NCI-H226 (cell line): ENCODE results near the gene NME9.
"Not testable (repeated sequence)": the region's sequence is repeated elsewhere in the genome, so short reads cannot be mapped to it uniquely, and the experiment has no call there.

Source experiments
- DNase-seq: peaks from one replicate; pipeline ENCODE4 v3.0.0-alpha.2; 2015

The NME9 gene, protein sequence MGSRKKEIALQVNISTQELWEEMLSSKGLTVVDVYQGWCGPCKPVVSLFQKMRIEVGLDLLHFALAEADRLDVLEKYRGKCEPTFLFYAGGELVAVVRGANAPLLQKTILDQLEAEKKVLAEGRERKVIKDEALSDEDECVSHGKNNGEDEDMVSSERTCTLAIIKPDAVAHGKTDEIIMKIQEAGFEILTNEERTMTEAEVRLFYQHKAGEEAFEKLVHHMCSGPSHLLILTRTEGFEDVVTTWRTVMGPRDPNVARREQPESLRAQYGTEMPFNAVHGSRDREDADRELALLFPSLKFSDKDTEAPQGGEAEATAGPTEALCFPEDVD

DNA sequence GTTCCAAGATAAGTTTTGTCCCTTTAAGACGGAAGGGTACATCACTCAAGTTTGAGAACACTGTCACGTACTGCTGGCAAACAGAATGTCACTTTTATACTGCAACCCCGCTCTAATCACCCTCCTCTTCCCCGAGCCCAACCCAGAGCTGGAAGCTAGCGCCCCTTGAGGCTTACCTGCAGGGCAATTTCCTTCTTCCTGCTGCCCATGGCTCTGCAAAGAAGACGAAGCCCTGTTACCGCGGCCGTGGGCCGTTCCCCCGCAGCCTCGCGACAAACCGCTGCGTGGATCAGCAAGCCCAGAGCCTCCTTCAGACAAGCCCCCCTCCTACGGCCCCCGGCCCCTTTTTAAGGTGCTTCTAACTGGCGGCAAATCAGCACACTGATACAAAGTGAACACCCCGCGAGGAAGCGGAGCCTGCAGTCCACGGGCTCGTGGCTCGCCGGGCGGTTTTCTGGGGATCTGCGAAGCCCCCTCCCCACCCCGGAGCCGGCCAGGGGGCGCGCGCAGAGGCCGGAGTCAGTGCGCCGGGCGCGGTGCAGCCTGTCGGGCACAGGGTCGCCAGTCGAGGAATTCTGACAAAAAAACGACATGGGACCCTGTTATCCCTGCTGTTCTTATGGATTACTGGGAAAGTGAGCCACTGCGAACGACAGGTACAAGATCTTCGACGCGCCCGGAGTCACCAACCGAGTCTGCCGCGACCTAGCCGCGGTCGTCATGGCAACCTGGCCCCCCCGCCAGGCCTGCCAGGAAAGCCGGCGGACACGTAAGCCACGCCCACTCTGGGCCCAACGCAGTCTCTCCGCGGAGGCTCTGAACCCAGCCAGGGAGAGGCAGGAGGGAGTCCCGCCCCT lies at the start of gene NME9:
Gene NME9 (minus strand): TSS at position 725 of the 857 bp plus-strand sequence. CDS start 516 bp downstream, at position 209.
- peak; percentile 83 for DNase-seq

DNA sequence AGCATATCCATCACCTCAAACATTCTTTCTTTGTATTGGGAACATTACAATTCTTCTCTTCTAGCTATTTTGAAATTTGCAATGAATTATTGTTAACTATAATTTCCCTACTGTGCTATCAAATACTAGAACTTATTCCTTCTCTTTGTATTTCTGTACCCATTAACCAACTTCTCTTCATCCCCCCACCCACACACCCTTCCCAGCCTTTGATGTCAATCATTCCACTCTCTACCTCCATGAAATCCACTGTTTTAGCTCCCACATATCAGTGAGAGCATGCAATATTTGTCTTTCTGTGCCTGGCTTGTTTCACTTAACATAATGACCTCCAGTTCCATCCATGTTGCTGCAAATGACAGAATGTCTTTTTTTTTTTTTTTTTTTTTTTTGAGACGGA lies 49.3 kb upstream of the NME9 start:
- DNase-seq = no peak

DNA sequence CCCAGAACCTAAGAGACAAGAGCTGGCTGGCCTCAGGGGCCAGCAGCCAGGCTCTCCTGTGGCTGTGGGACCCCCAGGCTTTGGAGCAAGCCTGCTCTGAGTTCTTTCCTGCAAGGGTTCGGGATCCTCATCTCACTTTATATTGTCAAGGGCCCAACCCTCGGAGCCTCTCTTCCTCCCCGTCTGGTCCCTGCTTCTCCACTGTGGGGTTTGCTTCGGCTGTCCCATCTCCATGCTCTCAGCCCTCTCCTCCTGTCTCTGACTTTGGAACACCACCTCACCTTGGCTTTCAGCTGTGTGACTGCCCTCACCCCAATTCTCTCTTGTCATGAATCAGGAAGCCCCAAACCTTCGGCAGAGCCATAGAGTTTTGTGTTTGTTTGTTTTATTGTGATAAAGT lies 48.7 kb upstream of the NME9 start:
- no peak for DNase-seq

DNA sequence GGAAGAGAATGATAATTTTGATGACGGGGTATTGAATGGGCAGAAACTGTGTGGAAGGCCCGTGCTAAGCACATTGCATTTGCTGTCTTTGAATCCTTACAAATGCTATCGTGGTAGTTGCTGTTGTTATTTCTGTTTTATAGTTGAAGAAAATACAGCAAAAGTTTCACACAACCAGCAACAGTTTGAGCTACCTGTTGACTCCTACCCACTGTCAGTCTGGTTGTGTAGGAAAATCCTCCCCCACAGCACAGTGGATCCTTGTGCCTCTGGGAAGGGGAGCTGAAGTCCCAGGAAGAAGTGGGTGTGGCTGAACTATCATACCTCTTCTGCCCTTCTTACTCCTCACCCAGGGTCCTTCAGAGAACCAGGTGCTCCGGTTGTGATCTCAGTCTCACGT lies 48.2 kb upstream of the NME9 start:
- DNase-seq = no peak

DNA sequence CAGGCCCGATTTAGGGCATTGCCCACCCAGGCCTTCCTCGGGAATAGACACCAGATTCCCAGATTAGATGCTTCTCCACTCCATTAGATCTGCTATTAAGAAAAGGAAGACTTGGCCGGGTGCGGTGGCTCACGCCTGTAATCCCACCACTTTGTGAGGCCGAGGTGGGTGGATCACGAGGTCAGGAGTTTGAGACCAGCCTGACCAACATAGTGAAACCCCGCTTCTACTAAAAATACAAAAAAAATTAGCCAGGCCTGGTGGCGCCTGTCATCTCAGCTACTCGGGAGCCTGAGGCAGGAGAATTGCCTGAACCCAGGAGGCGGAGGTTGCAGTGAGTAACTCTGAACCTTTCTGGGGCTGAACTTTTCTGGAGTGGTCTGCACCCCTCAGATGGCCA lies 47.6 kb upstream of the NME9 start:
- not testable (repeated sequence) for DNase-seq

DNA sequence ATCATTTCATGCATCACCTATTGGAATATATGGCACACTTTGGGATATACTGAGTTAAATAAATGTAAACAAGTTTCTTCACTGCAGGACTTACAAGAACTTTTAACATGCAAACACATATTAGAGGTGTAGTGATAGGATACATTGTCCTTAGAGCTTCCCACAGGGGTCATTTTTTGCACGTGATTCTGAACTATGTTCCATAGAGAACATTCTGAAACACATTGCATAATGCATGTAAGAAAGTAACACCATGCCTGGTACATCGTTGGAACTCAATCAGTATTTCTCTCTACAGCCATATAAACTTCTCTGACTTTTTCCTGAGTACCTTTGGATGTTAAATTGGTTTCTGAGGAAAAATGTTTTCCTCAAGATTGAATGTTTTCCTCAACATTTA lies 47.0 kb upstream of the NME9 start:
- no peak for DNase-seq

DNA sequence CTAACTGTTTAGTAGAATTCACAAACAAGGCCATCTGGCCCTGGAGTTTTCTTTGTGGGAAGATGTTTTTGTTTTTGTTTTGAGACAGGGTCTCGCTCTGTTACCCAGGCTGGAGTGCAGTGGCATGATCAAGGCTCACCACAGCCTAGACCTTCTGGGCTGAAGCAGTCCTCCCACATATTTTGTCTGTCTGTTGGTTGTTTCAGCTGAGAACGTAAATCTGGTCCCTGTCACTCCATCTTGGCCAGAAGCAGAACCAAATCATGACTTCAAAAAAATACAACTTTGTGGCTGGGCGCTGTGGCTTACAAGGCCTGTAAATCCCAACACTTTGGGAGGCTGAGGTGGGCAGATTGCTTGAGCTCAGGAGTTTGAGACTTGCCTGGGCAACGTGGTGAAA lies 45.8 kb upstream of the NME9 start:
- DNase-seq = no peak

DNA sequence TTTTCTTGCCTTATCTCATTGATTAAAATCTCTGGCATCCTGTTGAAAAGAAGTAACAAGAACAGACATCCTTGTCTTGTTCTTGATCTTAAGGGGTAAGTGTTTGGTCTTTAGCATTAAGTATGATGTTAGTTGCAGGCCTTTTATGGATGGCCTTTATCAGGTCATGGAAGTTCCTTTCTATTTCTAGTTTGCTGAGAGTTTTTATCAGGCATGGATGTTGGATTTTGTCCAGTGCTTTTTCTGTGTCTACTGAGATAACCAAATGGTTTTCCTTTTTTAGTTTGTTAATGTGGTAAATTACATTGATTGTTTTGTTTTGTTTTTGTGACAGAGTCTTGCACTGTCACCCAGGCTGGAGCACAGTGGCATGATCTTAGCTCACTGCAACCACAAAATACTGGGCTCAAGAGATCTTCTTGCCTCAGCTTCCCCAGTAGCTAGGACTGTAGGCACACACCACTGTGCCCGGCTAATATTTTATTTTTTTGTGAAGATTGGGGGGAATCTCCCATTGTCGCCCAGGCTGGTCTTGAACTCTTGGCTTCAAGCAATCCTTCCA lies 45.0 kb upstream of the NME9 start:
- DNase-seq = no peak

DNA sequence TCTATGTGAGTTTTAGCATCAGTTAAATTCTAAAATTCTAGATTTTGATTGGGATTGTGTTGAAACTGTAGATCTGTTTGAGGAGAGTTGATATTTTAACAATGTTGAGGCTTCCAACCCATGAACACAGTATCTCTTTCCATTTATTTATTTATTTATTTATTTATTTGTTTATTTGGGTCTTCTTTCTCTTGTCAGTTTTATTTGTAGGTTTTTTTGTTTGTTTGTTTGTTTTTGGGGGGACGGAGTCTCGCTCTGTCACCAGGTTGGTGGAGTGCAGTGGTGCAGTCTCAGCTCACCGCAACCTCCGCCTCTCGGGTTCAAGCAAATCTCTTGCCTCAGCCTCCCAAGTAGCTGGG lies 44.1 kb upstream of the NME9 start:
- no peak for DNase-seq

DNA sequence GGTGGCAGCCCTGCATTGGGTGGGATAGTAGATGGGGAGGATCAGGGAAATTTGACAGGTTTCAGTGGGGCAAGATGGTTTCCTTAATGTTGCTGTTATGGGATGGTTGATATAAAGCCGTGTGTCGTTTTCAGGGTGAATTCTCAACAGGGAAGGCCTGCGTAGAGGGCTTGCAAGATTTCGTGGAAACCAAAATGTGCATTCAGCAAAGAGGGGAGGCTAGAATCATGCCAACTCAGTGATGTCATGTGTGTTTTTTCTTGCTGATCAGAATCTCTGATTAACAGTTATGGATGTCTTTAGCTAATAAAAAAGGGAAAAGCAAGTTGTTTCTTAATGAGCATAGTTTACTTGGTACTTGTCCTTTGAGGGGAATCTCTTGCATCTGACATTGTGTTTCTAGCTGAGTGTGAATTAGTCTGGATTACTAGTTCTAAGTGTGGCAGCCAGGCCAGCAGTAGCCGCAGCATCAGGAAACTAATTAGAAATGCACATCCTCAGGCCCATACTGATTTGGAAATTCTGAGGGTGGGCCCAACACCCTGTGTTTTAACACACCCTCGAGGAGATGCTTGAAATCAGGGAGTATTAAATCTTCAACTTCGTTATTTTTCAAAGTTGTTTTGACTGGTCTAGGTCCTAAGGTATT lies 43.6 kb upstream of the NME9 start:
- no peak for DNase-seq

DNA sequence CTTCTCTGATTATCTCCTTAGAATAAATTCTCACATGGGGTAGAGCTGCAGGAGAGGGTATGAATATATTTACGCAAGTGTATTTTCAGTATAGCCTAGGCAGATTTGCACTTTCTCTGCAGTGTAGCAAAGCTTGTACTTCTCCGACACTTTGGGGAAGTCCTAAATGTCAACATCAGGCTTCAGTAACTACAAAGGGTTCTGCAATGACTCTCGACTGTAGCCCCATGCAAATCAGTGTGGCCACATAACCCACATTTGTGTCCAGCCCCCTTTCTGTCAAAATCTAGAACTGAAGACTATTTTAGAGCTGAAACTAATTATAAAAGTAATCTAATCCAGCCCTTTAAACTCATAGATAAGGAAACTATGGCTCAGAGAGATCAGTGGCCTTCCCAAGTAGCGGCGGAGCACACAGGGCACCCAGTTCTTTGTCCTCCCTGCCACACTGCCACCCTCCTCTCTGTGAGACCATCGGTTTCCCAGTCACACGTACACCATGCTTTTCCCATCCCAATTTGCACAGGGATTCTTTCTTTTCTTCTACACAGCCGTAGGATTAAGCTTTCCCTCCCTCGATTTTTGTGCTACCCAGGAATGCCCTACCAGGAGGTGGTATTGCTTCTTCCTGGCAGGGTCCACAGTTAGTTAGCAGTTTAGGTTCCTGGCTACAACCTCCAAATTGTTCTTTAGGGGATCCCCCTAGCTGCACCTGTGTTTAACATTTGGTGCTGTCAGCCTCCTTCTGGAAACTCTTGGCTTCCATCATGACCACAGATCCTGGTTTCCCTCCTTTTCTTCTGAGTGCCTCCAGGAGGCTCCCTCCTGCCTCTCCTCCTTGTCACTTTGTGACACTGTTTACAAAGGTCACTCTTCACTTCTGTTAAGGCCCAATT lies 41.7 kb upstream of the NME9 start:
- no peak for DNase-seq

DNA sequence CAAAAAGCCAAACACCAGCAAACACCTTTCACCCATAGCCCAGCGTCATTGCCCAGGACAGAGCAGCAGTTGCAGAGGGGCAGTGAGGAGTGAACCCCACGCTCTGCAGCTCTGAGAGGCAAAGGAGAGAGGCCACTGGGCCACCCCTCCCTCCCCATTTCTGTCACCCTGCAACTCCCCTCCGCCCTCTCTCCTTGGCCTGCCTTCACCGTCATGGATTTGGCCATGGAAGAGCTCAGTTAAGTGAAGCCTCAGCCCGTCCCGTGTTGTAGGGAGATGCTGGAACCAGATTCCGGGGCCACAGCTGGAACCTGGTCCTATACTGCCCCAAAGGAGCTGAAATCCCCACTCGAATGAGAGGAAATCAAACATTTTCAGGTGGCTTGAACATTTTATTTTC lies 40.7 kb upstream of the NME9 start:
- no peak for DNase-seq

DNA sequence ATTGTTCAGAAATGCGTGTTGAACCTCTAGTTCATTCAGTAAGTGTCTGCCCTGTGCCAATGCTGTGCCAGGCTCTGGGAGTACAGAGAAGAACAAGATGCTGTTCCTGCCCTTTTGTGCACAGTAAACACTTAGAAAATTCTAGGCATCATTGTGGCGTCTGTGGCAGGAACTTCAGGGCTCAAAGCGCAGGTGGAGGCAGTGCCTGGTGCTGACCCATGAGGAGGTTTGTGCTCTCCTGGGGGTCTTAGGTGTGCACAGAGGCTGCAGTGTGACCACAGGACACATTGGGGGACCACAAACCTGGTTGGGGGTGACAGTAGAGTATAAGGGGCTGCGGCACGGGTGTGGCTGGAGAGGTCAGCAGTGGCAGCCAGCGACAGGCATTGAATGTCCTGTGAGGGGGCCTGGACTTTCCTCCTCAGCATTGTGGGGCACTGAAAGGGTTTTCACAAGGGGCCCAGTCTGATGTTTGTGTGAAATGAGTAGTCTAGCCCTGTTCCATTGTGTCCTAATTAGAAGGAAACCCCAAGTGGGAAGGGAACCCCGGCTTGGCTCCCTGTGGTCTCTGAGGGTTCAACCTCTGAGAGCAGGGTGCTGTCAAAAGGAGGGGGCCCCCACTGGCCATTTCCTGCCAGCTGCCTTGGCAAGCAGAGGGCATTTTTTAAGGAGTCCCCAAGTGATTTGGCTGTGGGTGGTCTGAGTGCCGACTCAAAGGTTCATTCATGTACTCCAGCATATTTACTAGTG lies 39.7 kb upstream of the NME9 start:
- no peak for DNase-seq

DNA sequence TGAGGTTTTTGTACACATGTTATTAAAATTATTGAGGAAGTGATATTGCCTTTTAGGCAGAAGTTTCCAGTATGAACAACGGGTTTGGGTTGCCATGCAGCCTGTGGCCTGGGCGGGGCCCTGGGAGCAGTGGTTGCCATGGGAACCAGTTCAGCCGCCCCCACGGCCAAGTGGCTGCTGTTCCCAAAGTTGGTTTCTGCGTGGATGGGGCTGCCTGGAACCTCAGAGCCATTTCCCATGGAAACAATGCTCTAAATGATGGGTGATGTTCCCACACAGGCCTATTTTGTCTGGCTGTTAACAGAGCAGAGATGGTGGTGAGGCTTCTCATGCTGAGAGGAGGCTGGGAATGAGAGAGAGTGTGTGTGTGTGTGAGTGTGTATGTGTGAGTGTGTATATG lies 38.3 kb upstream of the NME9 start:
- DNase-seq = no peak

DNA sequence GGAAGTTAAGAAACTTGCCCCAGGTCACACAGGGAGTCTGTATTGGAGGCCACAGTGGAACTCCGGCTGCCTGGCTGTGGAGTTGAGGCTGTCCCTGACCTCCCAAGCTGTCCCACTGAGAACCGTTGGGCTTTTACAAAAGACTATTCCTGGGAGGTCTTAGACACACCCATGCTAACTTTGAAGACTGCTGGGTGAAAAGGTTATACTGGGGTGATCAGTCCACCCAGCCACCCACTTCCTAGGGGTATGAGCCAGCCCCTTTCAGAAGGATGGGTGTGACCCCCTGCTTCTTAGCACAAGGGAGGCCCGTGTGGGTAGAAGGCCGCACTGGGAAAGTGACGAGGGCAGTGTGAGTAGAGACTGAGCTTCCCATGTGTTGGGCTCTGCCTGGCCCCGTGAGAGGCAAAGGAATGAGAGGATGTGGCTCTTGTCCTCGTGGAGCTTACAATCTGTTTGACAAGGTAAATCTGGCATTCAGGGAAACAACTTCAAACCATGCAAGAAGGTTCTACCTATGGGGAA lies 37.7 kb upstream of the NME9 start:
- no peak for DNase-seq

DNA sequence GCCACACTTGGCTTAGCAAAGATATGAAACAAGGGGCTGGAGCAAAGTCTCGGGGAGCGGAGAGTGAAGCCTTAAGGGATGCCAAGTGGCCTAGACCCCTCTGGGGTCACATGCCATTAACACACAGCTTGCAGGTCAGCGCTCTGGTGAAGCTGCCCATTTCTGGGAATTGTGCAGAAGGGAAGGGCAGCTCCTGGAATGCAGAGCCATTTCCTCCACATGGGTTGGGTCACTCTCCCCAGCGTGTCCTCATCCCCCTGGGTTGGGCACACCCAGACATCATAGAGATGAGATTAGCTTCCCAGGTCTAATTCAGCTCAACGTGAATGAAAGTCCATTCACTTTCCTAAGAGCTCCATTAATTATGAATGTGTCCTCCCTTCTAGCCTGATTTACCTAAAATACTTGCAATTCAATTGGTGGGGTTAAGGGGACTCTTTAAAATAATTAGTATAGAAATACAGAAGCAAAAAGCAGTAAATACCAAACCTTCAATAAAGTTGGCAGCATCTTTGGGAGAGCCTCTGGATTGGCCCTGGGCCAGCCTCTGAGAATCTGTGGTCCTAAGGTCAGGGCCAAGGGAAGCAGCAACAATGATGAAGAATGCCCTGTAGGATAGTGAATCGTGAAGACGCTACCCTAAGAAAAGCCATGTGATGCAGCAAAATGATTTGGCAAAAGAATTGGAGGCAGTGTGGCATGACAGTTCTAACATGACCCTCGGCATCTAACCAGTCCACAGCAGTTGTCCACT lies 36.5 kb upstream of the NME9 start:
- DNase-seq = no peak

DNA sequence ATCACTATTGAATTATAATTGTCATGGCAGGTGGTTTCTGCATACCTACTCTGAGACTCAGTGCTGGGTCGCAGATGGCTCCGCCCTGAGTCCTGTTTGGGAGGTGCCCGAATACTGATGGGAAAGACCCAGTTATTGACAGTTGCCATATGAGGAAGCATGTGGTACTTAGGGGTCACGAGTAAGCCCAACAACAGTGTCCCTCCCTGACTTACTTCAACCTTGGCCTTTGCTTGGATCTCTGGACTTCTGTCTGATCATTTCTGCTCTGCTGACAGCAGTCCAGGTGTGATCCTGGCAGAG lies 35.6 kb upstream of the NME9 start:
- DNase-seq = no peak

DNA sequence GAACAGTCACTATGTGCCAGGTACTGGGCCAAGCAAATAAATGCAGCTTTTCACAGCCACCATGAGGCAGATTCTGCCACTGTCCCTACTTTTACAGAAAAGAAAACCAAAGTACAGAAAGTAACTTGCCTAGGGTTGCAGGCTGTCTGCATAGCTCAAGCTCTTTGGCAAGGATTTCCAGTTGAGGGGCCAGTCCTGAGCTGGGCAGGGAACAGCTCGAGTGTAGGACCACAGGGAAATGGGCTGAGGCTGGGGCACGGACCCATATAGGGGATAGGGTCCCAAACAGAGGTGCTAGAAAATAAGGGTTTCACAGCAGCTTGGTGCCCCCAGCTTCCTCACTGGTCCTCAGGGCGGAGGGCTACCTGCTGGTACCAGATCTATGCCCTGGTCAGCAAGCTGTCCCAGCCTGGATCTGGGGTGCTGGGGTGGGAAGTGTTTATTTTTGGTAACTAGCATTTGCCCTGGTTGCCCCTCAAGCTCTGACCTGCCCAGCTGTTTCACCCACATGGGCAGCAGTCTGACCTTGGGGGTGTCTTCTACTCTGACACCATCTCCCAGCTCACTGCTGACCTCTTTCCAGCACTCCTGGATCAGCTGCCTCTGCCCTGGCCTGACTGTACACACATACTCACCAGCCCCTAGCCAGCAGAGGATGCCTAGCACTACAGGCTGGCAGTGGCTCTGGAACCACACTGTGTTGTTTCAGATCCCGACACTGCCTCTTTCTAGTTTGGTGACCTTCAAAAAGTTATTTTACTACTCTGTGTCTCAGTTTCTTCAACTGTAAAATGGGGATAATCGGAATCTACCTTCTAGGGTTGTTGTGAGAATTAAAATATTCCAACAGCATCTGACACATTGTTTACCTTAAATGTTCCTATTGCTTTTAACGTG lies 35.0 kb upstream of the NME9 start:
- DNase-seq = no peak

DNA sequence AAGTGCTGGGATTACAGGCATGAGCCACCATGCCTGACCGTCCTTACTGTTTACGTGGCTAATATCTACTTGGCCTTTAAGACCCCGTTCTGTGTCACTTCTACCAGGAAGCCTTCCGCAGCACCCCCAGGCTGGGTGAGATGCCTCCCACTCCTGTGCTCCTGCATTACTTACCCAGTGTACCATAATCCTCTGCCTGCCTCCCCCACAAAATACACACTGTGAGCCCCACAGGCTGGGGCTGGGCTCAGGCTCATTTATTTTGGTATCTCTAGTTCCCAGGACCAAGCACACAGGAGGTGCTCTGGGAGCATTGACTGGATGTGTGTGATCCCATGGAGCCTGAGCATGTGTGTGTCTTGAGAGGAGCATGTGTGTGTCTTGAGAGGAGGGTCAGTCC lies 33.7 kb upstream of the NME9 start:
- no peak for DNase-seq

DNA sequence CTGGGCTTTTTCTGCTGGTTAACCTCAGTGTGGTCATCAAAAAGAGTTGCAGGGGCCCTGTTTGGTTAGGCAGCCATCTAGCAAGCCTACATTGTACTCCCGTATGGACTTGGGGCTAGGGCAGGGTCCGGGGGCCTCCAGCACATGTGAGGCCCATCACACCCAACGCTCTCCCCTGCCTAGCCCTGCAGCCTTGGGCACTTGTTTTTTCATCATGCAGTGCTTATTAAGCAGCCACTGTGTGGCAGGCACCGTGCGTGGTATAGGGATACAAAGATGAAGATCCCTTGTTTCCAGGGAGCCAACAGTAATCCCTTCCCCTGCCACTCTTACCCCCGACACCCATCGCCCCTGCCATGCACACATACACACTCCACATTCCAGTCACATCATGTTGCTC lies 32.9 kb upstream of the NME9 start:
- DNase-seq = no peak
